Measurements from ENCODE around the gene MGAT5.

The MGAT5 gene

DNA sequence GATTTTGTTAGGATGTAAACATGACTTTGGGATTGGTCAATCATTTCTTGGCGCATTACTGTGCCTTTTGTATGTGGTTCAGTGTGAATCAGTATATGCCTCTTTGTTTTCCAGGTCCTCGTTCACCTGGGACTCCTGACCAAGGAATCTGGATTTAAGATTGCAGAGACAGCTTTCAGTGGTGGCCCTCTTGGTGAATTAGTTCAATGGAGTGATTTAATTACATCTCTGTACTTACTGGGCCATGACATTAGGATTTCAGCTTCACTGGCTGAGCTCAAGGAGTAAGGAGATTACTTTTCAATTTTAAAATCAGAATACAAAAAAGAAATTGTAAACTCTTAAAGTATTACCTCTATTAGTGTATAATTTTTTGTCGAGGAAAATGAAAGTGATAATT is 87.6 kb downstream of the MGAT5 start:
- DNase-seq: no peak

DNA sequence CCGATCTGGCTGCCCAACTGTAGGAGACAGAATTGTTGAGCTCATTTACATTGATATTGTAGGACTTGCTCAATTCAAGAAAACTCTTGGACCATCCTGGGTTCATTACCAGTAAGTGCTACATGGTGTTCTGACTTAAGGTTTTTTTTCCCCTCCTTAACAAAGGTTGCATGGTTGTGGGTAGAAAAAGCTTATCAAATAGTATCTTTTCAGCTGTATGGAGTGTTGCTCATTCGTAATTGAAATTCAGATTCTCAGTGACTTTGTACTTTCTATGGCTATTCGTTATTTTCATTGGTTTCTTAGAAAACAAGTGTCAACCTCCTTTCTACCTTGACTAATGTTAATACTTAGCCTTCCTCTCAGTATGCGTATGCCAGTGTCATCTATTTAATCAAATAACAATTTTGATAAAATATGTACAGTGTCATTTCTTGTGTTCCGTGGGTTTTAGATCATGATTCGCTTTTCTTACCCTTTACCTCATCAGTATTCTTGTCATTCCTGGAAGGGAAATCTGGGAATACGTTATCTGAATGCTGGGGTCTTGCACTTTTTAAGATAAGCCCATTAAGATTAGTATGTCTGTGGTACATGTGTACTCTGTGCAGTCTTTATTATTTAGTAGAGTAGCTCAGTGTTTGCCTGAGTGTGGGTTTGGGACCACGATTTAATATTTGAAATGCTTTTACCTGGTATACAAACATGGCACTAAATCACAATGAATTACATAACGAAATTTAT is 91.3 kb downstream of the MGAT5 start:
- no peak for DNase-seq

DNA sequence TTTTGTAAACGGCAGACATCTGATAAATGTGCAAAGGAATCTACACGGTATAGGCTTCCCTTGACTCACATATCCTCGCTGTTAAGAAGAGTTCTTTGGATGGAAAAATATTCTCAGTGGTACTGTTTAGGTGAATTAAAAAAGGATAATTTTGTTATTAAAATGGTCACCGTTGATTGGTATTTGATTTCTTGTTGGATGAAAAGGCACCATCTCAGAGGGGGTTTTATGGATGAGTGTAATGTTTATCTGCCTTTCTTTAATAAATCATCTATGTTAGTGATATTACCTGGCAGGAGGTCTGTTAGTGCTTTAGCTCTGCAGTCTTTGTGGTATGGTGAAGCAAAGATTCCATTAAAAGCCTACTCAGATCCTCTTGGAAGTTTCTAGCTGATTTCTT is 92.3 kb downstream of the MGAT5 start:
- no peak for DNase-seq

DNA sequence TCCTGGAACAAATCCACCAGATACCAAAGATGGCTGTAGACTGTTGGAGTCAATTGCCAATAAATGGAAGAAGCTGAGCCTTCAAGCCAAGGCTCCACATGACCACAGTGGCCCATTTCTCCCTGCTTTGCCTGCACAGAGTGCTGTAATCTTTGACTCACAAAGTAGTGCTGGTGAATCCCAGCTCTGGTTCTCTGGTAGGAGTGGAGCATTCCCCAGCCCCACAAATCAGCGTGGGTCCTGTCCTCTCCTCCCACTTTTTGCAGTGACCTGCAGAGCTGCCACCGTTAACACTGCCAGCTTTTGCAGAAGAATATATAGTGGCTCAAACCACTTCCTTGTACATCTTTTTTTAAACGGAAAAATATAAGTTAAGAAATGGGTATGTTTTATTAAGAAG is 93.9 kb downstream of the MGAT5 start:
- no peak for DNase-seq

DNA sequence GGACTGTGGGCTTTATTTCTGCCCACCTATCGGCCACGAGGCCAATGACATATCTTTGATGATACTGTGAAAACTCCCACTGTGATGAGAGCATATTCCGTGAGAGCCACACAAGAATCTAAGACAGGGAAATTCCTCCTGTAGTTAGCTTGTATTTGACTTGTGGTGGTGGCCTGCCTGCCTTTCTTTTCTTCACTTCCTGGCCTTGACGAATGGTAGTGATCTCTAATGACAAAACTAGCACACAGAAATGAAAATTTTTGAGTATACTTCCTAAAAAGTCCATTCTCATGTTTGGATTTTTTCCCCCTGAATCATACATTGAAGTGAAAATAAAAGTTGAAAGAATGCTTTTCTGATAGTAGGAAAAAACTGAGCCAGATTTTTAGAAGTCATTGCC is 94.4 kb downstream of the MGAT5 start:
- no peak for DNase-seq

DNA sequence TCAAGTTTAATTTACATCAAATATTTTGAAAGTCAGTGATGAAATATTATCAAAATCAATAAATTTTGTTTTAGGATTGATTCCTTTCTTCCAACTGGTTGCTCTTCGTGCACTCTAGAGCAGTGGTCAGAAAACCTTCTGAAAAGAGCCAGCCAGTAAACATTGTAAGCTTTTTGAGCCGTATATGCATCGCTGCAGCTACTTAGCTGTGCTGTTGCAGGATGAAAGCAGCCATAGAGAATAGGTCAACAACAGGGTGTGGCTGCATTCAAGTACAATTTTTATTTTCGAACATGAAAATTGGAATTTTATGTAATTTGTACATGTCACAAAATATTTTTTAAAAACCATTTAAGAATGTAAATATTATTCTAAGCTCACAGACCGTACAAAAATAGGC is 94.9 kb downstream of the MGAT5 start:
- DNase-seq: no peak

DNA sequence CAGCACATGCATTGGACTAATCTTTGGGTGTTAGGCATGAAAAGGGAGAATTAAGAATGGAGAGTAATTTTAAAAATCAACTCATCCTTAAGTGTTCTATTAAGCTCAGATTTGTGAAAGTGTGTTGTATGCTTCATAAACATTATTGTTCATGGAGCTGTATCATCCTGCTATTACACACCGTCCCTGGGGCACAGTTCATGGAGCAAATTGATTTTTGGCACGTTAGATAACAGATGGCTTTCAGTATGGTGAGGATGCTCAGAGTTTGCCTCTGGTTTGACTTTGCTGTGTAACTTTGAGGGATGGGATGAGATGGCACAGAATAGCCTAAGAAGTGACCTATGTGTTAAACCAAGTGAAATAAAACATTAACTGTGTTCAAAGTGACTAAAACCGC is 97.1 kb downstream of the MGAT5 start:
- no peak for DNase-seq

DNA sequence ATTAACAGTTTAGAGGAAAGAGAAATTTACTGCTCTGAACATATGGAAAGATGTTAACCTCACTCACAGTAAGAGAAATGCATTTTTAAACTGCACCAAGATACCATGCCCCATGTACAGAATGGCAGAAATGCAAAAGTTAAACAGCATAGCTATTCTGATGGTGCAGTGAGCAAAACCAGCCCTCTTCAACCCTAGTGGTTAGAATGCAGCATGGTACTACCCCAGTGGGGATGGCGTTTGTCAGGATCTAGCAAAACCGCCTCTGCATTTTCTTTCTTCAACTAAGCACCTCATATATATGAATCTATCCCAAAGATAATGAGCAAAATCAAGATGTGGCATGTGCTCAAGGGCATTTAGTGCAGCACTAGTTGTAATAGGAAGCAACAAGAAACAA is 98.0 kb downstream of the MGAT5 start:
- no peak for DNase-seq

DNA sequence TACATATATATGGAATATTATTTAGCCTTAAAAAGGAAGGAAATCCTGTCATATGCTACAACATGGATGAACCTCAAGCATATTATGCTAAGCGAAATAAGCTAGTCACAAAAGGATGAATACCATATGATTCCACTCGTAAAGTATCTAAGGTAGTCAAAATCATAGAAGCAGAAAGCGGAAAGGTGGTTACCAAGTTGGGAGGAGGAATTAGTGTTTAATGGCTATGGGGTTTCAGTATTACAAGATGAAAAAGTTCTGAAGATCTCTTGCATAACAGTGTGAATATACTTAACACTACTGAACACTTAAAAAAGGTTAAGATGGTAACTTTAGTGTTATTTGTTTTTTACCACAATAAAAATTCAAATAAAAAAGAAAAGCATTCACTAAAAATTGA is 99.0 kb downstream of the MGAT5 start:
- DNase-seq: no peak

DNA sequence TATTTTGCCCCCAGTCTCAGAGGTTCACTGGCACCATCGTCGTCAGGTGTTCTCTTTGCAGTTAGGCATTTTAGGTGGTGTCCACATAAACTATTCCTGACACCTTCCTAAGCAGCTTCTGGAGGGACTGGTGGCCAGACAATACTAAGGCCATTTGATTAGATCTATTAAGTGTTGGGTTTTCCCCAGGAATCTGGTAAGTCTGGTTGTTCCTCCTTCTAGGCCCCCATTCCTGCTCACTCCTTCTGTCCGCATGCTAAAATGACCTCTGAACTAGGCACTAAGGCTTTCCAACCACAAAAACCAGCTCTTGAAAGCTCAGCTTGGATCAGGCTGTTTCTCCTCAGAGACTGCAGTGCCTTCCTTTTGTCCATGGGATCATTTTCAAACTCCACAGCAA is 100.7 kb downstream of the MGAT5 start:
- no peak for DNase-seq

DNA sequence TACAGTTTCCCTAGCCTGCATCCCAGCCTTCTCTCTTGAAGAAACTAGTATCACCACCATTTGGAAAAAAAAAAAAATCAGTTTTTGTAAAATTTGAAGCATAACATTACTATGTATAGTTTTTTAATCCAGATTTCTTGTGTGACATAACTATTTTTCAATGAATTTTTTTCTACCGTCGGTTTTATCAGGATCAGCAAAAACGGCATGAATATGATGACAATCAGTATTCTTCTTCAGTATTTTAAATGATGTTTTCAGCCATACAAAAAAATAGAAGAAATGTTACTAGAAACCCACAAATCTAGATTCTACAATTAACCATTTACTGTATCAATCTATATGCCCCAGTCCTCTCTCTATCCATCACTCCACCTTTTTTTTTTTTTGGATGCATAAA is 103.9 kb downstream of the MGAT5 start:
- DNase-seq: no peak

DNA sequence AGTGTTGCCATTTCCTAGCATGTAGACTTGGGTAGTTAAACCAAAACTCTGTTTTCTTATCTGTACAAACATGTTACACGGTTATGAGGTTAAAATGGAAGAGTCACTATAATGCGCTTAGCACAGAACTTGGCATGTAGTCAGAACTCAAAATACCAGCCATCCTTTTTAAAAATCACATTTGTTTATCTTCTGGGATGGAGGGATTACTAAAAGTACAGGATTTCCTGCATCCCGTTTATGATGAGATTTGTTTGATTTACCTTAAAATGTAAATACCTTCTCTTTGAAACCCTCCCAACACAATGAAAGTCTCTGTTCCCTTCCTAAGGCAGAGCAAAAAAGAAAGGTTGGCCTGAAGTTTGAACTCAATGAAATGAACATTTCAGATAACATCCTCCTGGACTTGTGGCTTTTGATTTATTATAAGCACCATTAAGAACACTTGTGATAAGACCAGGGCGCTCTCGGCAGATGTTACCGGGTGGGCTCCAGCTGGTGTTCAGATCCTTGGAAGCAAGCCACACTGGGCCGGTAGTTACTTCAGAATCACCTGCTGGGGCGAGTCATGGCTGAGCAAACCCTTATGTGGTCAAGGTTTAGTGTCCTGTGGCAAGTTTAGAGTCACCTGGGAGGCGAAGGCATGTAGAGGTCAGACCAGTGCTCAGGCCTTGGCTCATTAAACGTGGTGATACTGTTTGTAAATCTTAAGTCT is 105.7 kb downstream of the MGAT5 start:
- no peak for DNase-seq

DNA sequence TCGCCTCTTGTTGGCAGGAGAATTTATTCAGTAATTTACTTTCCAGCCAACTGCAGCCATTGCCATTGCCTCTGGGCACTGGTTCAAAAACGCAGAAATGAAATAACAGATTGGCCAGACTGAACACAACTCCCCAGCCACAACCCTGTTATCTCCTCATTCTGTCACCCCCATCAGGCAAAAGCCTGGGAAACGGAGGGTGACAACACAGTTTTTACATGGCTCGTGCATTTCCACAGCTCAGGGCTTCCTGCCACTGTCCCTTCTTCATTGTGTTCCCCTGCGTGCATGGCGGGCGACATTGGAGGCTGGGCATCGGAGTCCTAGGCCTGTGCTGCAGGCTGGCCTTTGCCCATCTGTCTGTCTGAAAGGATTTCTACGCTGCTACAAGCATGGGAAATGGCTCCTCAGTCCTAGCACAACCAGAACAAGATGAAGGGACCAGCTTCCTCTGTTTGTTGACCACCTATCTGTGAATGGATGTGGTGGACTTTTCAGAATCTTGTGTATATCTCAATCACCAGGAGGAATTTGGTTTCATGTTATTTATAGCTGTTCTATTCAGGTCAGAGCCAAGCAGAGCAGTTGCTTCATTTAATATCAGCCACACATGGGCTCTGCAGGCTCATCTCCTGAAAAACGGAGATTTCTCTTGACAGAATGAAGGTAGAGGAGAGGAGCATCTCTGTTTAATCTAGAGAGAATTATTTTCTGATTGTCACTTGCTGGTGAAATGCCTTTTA is 107.0 kb downstream of the MGAT5 start:
- peak; percentile 67 for DNase-seq

DNA sequence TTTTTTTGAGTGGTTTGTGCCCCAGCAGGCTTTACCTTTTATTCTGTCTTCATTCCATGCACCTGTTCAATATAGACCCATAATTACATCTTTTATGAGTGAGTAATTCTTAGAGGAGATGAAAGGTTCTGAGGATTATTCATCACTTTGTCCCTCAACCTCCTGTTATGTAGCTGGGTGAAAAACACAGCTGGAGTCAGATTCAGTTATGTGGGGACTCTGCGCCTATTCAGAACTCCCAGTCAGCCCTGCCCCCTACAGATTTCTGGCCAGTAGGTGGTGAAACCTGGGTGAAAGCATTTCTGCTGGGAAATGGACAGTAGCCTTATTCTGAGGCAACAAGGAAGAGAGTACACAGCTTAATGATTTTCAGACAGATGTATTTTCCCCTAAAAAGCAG is 107.8 kb downstream of the MGAT5 start:
- no peak for DNase-seq

DNA sequence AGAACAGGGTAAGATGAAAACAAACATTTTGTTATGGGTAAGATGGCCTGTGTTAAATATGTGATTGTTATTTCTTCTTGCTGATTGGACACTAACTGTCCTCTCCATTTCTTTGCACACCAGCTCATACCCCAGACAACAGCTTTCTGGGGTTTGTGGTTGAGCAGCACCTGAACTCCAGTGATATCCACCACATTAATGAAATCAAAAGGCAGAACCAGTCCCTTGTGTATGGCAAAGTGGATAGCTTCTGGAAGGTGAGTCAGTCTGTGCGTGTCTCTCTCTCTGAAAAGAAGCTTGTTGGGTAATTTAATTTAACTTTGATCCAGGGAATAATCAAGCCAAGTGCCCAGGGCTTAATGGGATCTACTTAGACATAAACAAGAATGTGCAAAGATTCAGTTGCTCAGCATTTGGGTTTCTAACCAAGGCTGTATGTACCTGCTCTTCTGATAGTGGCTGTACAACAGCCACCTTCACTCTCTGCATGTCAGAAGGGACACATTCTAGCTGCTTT is 108.3 kb downstream of the MGAT5 start:
- no peak for DNase-seq

DNA sequence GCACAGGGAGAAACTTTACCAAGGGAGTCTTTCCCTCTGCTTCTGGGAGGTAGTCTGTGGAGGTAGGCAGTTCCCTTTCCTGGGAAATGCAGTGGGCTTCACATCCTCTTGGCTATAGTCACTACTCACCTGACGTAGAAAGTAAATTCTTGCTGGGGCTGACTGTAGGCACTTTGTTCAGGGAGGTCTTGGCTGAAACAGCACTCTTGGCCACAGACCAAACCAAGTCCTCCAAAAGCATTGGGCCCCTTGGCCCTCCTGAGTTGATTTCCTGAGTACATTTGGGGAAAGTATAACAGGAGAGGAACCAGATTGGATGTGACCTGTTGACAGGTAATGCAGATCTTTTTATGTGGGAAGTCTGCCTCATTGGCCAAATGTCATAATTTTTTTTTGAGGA is 108.9 kb downstream of the MGAT5 start:
- peak; percentile 33 for DNase-seq

DNA sequence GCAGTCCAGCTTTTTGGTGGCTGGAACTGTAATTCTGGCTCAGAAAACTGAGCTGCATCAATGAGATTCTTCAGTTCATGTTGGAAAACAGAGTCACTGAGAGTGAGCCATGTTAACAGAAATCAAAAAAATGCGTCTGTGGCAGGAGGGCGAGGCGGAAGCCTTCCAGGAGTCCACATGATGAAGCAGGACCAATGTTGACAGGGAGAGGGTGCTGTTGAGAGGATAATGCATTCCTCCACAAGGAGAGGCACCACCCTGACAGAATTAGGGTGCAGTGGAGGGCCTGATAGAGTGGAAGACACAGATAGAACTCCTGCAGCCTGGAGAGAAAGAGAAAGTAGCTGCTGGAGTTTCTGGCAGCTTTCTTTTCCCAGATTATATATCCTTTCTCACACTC is 111.5 kb downstream of the MGAT5 start:
- DNase-seq: no peak

DNA sequence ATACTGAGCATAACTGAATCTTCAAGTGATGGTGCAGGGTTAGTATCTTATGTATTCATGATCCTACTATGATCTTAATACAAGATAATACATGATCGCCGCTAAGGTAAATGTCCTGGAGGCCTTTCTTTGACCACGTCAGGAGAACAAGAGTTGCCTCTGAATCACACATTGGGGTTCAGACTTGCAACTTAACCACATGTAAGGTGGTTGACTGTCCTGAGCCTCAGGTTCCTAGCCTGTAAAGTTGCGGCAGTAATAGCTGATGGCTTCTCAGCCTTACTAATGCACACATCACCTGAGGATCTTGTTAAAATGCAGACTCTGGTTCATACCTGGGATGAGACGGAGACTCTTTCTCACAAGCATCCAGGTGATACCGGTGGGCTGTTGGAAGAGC is 112.5 kb downstream of the MGAT5 start:
- no peak for DNase-seq

DNA sequence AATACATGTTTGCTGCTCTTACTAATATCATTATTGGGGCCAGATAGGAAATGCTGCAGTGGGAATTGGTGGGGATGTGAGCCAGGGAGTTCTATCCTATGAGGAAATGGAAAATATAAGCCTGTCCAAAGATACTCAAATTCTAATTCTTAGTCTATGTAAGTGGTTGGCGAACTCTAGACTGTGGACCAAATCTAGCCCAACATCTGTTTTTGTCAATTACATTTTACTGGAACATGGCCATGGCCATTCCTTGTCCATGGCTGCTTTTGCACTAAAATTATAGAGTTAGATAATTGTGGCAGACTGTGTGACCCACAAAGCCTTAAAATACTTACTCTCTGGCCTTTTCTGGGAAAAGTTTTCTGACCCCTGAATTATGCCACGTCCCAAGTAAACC is 113.3 kb downstream of the MGAT5 start:
- DNase-seq: peak; percentile 54

DNA sequence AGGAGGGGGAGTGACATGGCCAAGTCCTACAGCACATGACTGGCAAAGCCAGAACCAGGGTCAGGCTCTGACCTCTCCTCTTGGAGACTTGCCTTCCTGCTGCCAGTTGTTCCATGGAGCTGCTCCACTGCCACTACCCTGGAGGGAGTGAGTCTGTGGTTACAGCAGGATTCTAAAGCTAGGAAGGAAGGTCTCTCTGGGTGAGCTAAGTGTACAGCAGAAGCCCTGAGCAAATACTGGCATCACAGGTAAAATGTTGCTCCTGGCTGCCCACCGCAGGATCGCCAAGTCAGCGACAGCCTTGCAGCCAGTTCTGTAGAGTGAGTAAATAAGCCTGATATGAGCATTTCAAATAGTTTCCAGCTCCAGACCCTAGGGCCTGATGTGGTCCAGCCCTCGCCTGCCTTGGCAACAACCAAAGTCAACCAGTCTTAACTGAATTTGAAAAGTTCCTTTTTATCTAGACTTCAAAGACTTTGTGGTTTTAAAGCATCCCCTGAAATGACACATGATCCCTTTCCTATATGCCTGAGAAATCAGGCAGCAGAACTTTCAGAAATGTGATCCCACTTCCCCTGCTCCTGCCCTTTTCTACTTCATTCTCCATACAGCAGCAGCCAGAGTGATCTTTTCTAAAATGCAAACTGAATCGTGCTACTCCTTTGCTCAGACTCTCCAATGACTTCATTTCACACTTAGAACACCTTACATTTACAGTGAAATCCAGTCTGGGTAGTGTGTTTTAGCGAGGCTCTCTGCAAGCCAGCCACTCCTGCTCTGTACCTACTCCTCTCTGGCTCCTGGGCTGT is 114.3 kb downstream of the MGAT5 start:
- DNase-seq: peak; percentile 62

DNA sequence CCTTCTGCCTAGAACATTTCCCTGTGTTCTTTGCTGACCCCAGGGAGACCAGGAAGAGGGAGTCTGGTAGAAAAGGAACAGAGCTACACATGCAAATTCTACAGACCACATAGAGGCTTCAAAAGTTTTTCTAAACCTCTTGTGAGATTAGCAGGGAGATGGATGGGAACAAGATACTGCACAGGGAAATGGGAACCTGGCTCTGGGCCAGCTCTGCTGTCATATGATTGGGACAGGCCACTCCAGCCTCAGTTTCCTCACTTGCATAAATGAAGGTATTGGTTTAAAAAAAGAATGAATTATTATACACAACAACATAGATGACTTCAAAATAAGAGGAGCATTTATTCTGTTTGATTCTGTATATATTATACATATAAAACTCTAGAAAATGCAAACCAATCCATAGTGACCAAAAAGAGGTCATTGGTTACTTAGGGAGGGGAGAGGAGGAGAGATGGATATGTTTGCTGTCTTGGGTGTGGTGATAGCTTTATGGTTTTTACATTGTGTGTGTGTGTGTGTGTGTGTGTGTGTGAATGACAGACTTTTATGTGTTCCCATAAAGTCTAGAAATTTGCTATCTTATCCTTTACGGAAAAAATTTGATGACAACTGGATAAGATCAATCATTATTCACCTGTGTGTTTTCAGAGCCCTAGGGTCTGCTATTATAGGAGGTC is 115.5 kb downstream of the MGAT5 start:
- DNase-seq: no peak
